NCI-H446 treated with DMSO at 0.1 percent for 48 hours (cell line): ENCODE data around the gene TNRC6B.
"Not testable (repeated sequence)": the region's sequence is repeated elsewhere in the genome, so short reads cannot be mapped to it uniquely, and the experiment has no call there.

ENCODE experiments used
- DNase-seq: peaks from one replicate; lab custom pipeline; 2025; lab: John Stamatoyannopoulos, UW

Gene TNRC6B

DNA sequence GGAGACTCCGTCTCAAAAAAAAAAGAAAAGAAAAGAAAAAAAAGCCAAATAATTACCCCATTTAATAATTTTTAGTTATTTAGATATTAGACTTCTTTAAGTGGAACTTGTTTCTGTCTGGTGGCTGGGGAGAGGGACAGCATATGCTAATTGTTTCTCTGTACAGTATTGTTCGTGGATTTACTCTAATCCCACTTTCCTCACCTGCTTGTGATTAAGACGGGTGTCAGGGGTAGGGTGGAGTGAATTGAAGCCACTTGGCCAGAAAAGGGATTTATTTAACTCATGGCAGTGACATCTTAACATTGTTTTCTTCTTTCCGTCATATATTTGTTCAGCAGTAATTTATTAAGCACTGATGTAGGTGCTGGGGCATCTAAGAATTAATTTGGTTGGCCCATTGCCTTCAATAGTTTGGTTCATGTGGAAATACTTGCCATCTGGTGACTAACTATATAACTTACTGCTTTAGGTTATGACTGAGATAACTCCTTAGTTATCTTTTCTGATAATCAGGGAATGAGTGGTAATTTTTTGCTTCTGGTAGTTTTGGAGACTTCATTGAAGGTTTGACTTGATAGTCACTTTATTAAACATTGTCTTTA is 4.6 kb downstream of the TNRC6B start:
- DNase-seq, result no peak

DNA sequence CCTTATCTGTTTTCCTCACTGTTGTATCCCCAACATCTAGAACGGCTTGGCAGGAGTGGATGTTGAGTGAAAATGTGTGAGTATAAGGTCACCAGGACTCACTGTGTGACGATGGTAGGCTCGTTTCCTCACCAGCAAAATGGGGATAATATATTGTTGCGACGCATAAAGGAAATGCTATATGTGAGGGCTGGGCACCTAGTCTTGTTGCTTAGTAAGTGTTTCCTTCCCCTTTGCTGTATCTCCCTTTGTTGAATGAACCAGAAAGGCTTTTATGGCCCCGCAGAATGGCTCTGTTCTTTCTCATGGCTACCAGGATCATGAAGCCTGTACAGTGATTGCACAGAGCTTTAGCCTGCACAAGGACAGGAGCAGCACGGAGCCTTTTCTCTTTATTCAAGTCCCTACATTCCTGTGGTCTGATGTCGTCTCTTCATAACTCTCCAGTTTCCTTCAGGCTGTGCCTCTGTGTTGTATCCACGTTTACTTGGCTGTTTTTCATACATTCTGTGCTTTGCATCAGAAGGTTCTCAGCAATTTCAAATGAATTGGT is 5.4 kb downstream of the TNRC6B start:
- peak; percentile 12 for DNase-seq

DNA sequence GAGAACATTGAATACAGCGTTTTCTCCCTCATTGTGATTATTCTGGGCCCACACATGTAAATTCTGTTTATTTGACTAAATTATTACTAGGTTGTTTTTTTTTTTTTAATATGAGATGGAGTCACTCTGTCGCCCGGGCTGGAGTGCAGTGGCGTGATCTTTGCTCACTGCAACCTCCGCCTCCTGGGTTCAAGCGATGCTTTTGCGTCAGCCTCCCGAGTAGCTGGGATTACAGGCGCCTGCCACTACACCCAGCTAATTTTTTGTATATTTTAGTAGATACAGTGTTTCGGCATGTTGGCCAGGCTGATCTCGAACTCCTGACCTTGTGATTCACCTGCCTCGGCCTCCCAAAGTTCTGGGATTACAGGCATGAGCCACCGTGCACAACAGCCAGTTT is 5.9 kb downstream of the TNRC6B start:
- not testable (repeated sequence) for DNase-seq

DNA sequence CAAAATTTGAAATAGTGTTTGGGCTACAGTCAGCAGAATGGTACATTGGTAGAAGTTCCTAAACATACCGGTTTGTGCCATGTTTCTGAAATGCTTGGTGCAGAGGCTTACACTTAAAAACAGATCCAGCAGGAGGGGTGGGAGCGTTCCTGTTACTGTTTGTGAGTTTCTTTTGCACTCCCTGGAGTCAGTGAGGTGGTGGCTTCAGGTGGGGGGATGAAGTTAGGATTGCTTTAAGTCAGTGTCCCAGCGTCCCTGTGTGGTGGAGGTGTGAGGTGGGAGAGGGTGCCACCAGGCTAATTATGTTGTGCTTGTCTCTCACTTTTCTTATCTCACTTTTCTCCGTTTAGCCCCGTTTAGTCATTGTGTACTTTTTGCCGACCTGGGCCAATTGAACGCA is 9.7 kb downstream of the TNRC6B start:
- no peak for DNase-seq

DNA sequence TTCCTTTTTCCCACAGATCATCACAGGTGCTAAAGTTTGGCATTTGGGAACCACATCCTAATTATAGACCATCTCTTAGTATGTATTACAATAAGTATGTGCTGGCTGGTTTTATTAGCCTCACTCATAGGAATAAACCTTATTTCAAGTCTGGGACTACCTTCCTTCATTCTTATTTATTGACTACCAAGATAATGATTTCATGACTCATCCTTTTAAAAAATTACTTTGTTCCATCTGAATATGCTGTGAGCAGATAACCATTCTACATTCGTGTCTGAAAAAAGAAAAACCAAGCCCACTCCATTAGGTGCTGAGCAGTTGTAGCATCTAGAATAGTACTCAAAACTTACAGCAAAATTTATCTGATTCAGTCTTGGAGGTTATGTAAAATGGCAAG is 12.3 kb downstream of the TNRC6B start:
- no peak for DNase-seq

DNA sequence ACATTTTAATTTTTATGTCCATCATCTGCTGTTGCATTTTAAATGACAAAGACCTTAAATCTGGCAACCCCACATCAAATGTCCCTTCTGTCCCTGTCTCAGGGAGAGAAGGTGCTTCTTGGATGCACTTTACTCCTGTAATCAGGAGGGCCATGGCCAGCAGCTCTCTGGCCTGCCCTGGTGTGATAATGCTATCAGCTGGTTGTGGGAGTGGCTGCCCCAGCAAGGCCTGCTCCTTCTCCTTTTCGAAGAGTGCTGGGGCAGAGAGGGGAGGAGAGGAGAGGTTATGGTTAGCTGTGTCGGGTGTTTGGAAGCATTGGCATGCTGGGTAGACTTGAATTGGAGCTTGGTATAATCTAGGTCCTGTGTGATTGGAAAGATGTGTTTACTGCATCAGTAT is 12.8 kb downstream of the TNRC6B start:
- no peak for DNase-seq

DNA sequence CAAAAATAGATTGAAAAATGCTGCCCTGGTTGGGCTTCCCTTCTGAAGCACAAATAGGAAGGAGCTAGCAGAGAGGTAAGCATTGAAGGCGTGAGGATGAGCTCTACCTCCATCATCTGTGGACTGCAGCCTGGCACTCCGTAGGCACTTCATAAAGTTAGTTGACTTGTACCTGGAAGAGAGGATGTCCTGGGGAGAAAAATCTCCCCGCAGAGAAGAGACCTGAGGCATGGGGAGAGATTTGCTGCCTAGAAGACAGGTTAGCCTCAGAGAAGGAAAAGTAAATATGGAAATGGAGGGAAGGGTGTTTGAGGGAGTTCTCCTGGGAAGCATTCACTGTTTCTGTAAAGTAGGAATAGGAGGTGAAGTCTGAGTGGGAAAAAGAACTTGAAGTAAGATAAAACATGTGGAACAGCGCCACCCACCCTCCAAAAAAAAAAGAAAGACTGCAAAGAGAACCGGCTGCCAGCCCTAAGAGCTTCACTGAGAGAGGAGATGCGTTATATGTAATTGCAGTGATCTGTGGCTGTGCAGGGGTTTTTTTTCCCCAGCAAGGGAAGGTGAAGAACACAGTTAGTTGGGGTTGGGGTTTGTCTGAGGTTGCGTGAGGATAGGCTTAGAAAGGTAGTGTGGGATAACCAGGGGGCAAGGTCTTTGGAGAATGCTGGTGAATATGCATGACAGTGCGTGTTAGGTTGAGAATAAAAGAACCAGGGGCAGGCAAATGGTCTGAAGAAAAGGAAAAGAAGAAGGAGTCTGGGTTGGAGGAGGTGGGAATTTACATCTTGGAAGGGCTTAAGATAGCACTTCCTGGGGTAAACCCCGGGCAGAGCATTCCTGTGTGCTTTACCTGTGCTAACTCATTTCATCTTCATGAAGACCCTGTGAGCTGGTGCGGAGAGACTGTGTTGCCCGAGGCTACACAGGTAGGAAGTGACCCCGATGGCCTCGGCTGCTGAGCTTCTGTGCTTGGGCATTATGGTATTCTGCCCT is 16.0 kb downstream of the TNRC6B start:
- DNase-seq, result no peak

DNA sequence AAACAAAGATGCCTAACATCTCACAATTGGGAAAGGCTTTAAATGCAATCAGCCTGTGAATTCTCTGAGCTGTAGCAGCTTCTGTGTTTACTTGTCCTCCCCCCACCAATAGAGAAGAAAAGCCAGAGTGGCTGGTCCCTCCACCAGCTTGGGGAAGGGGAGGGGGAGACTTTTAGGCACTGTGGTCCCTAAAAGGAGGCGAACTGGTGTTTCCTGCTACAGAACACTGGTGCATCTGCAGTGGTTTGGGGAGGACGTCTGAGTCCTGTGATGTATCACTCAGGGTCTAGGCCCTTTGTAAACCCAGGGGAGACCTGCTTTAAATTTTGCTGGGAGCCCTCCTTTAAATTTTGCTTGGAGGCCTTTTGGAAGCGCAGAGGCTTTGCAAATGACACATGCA is 16.9 kb downstream of the TNRC6B start:
- DNase-seq, result no peak

DNA sequence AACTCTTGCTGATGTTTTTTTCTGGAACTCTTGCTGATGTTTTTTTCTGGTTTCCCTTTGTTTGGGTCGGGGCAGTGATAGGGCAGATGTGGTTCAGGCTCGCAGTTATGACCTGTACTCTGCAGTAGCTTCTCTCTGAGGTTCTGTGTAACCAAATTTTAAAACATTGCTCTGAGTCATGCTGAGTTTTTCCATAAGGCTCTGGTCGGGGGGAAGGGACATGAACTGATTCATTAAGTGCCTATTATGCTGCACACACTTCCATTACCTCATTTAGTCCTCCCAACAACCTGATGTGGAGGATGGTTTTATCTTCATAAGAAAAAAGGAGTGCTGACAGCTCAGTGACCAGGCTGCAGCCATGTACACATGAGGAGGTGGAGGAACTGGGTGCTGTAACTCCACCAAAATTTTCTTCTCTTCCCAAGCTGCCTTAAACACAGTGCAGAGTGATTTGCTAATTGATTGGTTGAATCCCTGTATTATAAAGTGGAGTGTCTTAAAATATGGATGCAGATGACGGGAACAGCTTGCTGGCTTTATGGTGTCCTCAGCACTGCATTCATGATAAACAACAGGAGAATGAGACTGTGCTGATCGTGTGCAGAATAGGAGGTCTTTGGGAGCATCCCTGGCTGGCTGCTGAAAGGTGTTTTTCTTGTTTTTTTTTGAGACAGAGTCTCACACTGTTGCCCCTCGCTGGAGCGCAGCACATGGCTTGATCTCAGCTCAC is 19.1 kb downstream of the TNRC6B start:
- DNase-seq, result no peak

DNA sequence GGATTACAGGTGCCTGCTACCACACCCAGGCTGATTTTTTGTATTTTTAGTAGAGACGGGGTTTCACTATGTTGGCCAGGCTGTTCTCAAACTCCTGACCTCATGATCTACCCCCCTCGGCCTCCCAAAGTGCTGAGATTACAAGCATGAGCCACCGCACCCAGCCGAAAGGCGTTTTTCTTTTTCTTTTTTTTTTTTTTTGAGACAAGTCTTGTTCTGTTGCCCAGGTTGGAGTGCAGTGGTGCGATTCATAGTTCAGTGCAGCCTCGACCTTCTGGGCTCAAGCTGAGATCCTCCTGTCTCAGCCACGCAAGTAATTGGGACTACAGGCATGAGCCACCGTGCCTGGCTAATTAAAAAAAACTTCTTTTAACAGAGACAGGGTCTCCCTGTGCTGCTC is 19.7 kb downstream of the TNRC6B start:
- DNase-seq, result not testable (repeated sequence)

DNA sequence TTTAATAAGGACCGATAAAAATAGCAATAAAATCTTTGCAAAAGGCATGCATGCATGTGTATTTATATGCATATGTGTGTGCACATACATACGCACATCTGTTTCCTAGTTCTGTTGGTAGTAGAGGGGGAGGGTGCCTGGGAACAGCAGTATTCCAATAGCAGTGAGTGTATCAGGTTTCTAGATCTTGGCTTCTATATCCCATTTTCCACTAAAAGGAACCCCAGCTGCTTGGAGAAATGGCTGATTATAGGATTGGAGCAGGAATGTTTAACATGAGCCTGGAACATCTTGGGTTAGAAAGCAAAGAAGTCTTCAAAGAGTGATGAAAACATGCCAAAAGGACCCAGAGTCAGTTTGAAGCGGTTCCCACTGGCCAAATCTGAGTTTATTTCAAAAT is 21.0 kb downstream of the TNRC6B start:
- no peak for DNase-seq

DNA sequence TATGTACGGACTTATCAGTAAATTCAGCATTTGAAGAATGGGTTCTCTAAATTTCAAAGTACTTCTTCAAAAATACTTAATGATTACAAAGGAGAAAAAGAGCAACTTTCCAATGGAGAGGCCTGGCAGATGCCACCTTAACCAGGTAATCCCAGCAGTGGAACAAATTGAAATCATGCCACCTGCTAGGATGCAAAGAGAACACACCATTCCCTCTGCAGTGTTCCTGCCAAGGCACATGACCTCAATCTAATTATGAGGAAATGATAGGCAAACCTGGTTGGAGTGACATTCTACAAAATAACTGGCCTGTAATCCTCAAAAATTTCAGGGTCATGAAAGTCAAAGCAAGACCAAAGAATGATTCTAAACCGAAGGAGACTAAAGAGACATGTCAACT is 21.5 kb downstream of the TNRC6B start:
- no peak for DNase-seq

DNA sequence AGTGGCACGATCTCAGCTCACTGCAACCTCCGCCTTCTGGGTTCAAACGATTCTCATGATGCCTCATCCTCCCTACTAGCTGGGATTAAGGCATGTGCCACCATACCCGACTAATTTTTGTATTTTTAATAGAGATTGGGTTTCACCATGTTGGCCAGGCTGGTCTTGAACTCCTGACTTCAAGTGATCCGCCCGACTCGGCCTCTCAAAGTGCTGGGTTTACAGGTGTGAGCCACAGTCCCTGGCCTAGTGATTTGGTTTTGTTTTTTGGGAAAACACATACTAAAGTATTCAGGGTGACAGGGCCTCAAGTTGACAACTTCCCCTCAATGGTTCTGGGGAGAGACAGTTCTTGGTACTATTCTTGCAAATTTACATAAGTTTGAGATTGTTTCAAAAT is 22.1 kb downstream of the TNRC6B start:
- DNase-seq, result no peak

DNA sequence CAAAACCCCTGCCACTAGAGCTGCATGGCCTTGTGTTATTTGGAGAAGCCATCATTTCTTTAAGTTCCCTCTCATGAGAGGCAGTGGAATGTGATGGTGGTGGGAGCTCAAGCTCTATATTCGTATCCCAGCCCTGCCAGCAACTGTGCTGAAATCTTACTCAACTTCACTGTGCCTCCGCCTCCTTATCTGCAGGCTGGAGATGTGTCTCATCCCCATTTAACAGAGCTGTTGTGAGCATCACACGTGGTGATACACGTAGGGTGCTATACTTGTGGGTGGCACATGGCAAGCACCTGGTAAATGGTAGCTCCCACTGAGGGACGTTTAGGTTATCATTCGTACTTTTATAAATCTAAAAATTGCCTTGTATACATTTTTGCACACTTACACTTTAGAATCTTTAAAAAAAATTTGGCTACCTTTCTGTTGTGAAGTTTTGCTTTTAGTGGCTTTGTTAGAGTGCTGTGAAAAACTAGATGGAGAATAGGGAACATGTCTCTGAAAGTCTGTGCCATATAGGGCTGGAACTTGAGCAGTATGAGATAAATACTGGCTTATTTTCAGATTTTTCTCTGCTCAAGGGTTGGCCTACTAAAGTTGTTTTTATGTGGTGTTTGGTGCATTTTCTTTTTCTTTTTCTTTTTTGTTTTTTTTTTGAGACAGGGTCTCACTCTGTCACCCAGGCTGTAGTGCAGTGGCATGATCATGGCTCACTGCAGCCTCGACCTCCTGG is 23.2 kb downstream of the TNRC6B start:
- no peak for DNase-seq

DNA sequence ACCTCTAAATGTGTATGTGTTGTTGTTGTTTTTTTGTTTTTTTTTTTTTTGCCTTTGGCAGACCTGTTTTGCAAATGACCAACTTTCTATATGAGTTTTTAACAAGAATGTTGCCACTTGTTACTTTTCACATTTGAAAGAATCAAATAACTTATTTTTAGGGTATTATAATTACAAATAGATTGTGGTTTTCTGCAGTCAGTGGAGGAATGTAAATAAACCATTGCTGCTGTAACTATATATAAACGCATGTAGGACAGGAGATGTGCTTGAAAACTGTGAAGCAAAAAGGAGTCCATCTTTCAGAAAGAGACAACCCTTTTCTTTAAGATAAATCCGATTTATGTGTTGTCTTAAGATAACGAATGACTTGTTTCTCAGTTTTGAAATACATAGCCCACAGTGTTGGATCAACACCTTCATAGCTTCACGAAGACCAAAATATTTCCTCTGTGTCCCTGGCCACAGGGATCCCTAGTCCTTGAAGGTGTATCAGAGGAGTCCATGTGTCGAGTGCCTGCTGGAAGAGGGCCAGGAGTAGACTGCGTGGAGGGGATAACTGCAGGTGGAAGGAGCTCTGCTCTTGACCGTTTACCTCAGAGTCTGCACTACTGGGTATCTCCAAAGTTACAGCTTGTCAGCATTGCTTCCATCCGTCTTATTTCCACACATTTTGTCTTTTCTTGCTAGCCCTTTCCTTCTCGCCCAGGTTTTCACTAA is 24.7 kb downstream of the TNRC6B start:
- DNase-seq, result no peak

DNA sequence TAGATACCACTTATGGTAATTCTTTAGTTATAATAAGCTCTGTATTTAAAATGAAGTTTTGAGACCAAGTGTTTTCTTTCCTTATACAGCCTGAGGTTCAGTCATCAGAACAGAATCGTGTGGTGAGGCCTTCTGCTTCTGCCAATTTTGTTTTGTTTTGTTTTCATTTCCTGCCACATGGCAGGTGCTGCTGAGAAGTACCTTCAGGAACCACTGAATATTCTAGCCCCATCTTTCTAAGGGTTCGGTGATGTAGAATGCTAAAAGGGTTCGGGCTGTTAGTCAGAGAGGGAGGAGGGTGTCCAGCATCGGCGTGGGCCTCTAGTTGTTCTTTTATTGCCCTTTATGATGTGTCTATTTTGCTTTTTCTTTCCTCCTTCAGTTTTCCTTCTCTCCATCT is 25.8 kb downstream of the TNRC6B start:
- DNase-seq, result no peak

DNA sequence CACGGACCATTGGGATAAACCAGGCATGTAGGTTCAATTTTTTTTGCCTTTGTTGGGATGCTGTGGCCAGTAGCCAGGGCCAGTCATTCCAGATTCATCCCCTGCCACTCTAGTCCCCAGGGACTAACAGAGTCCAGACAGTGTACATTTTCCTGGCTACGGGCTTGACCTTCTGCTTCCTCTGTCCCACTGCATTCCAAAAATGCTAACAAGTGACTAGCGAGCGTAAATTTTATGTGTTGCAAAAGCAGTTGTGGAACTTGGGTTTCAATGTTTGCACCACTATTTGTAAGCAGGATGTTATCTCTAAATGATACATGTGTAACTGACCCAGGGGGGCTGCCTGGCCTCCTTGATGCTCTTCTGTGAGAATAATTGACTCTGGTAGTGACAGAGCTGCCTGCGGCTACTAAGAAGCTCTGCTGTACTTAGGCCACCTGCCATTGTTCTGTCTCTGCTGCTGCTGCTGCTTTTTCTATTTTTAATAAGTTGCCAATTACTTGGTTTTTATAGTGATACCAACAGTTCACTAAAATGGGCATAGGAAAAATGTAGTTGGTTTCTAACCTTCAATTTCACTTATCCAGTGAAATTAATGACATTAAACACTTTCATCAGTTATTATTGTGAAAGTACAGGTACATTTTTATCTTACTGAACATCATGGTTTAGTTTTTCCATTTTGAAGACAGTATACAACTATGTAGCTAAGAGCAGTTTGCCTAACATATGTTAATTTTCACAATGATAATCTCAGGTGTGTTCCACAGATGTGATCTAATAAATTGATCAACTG is 26.8 kb downstream of the TNRC6B start:
- DNase-seq, result no peak

DNA sequence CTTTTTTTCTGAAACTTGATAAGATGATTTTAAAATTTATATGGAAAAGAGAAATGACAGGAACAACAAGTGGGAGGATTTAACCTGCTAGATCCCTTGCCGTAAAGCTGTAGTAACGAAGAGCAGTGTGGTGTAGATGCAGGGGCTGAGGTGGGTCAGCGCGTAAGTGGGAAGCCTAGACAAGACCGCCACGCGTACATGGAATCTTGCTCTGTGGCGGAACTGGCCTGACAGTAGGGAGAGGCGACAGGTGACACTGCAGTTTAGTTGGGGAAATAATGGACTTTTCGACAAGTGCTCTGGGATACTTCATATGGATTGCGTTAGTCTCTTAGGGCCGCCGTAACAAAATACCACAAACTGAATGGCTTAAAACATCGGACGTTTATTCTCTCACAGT is 28.8 kb downstream of the TNRC6B start:
- DNase-seq, result no peak

DNA sequence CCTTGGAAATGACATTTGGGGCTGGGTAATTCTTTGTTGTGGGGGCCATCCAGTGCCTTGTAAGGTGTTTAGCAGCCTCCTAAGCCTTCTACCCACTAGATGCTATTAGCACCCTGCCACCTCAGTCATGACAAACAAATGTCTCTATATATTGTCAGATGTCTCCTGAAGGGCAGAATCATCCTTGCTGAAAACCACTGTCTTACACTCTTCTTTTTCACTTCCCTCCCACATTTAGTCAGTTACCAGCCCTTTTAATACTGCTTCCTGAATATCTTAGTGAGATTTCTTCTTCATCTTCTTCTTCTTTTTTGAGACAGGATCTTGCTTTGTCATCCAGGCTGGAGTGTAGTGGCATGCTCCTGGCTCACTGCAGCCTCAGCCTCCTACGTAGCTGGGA is 33.1 kb downstream of the TNRC6B start:
- no peak for DNase-seq

DNA sequence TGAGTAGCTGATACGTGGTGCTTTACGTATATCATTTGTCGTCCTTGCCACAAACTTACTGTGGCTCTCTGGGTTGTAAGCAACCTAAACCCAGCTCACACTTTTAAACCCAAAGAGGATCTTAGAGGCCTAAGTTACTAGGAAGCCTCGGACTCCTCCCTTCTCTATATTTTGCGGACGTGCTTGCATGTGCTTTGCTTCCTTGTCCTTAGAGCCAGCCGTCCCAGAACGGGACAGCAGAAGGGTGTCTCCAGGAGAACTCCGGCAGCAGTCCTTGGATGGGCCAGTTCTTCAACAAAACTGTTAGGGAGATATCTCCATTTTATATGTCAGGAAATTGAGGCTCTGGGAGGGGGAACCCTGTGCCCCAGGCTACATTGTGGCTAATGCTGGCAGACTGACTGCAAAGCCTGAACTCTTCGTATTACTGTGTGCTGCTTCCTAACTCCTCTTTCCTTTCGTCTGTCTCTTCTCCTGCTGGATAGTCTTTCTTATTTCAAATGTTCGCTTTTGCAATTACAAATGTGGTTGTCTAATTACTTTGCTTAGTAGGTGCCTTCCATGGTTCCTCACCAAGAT is 33.8 kb downstream of the TNRC6B start:
- no peak for DNase-seq
